ENCODE data around the gene LPIN2.
"Not testable (repeated sequence)": the region's sequence is repeated elsewhere in the genome, so short reads cannot be mapped to it uniquely, and the experiment has no call there.

Gene LPIN2

GRCh38 chr18:3041843-3042242 is 28.9 kb upstream of the LPIN2 start:
- peak; percentile 20 for DNase-seq

GRCh38 chr18:3040881-3041280 is 27.9 kb upstream of the LPIN2 start:
- DNase-seq = no peak

- no peak for DNase-seq
Observed at GRCh38 chr18:3040173-3040572, 27.2 kb upstream of the LPIN2 start.

- no peak for DNase-seq
Observed at GRCh38 chr18:3037423-3037915, 24.5 kb upstream of the LPIN2 start.

GRCh38 chr18:3036108-3036507 is 23.2 kb upstream of the LPIN2 start:
- no peak for DNase-seq

- no peak for DNase-seq
Observed at GRCh38 chr18:3035635-3036034, 22.7 kb upstream of the LPIN2 start.

GRCh38 chr18:3032721-3033120 is 19.8 kb upstream of the LPIN2 start:
- no peak for DNase-seq

GRCh38 chr18:3029215-3029952 is 16.4 kb upstream of the LPIN2 start:
- no peak for DNase-seq

- DNase-seq = not testable (repeated sequence)
Observed at GRCh38 chr18:3028115-3028514, 15.2 kb upstream of the LPIN2 start.

- DNase-seq = no peak
Observed at GRCh38 chr18:3027370-3027891, 14.5 kb upstream of the LPIN2 start.

GRCh38 chr18:3025544-3025943 is 12.6 kb upstream of the LPIN2 start:
- DNase-seq = no peak

GRCh38 chr18:3023603-3024002 is 10.7 kb upstream of the LPIN2 start:
- not testable (repeated sequence) for DNase-seq

GRCh38 chr18:3016585-3017297 is 3.8 kb upstream of the LPIN2 start:
- DNase-seq = no peak

- no peak for DNase-seq
Observed at GRCh38 chr18:3015851-3016250, 2.9 kb upstream of the LPIN2 start.

GRCh38 chr18:3015204-3015592 is 2.3 kb upstream of the LPIN2 start:
- no peak for DNase-seq

- DNase-seq = no peak
Observed at GRCh38 chr18:3014503-3015203, 1.7 kb upstream of the LPIN2 start.

GRCh38 chr18:3012136-3013023 is 564 bp downstream of the LPIN2 start:
- DNase-seq = peak; percentile 54

- no peak for DNase-seq
Observed at GRCh38 chr18:3010086-3010485, 2.9 kb downstream of the LPIN2 start.

- DNase-seq = no peak
Observed at GRCh38 chr18:3008541-3008940, 4.4 kb downstream of the LPIN2 start.

- DNase-seq = no peak
Observed at GRCh38 chr18:3007491-3007890, 5.5 kb downstream of the LPIN2 start.

GRCh38 chr18:3005462-3005861 is 7.5 kb downstream of the LPIN2 start:
- DNase-seq = no peak

- DNase-seq = not testable (repeated sequence)
Observed at GRCh38 chr18:3003766-3004165, 9.2 kb downstream of the LPIN2 start.

Data from NCI-H2171 (cell line).